Activated CD4-positive, alpha-beta T cell treated with anti-CD3 and anti-CD28 coated beads, Interleukin-10, Interleukin-2, amounts not matched to agents 100 ng/mL and 50 ng/mL, durations not matched to agents 16 hours and 8 hours (primary cell): ENCODE measurements around the gene TSPEAR.
"Not testable (repeated sequence)": the region's sequence is repeated elsewhere in the genome, so short reads cannot be mapped to it uniquely, and the experiment has no call there.

Experiments used
- DNase-seq: peaks from one replicate; pipeline ENCODE4 v3.0.0-alpha.2; 2020

TSPEAR gene

GRCh38 chr21:44580231-44580821 lies 131.0 kb downstream of the TSPEAR start, which contains the start of gene KRTAP10-5:
Gene KRTAP10-5, minus strand, starts transcription at chr21:44580604. Its CDS starts 26 bp downstream, at chr21:44580578.
- not testable (repeated sequence) for DNase-seq

- DNase-seq, result no peak
These were observed 131.6 kb downstream of the TSPEAR start for GRCh38 chr21:44579833-44580144.

GRCh38 chr21:44579056-44579832 lies 132.1 kb downstream of the TSPEAR start:
- DNase-seq, result no peak

- DNase-seq, result no peak
These were observed 132.9 kb downstream of the TSPEAR start for GRCh38 chr21:44578371-44579055.

- no peak for DNase-seq
These were observed 135.3 kb downstream of the TSPEAR start for GRCh38 chr21:44576025-44576420.

- DNase-seq, result no peak
These were observed 135.9 kb downstream of the TSPEAR start for GRCh38 chr21:44575307-44576024.

- peak; percentile 6 for DNase-seq
These were observed 136.7 kb downstream of the TSPEAR start for GRCh38 chr21:44574457-44575306.

- not testable (repeated sequence) for DNase-seq
These were observed 137.5 kb downstream of the TSPEAR start, which contains the start of gene KRTAP10-4 for GRCh38 chr21:44573630-44574456. Gene KRTAP10-4, plus strand, starts transcription at chr21:44573729. Its CDS starts 30 bp downstream, at chr21:44573759.

- DNase-seq, result no peak
These were observed 138.3 kb downstream of the TSPEAR start for GRCh38 chr21:44572959-44573583.

GRCh38 chr21:44571844-44572782 lies 139.3 kb downstream of the TSPEAR start:
- no peak for DNase-seq

GRCh38 chr21:44571296-44571695 lies 140.1 kb downstream of the TSPEAR start:
- no peak for DNase-seq

- DNase-seq, result no peak
These were observed 141.4 kb downstream of the TSPEAR start for GRCh38 chr21:44569861-44570517.

- DNase-seq, result no peak
These were observed 142.5 kb downstream of the TSPEAR start for GRCh38 chr21:44568667-44569556.

- no peak for DNase-seq
These were observed 143.1 kb downstream of the TSPEAR start for GRCh38 chr21:44568261-44568660.

GRCh38 chr21:44567481-44568171 lies 143.7 kb downstream of the TSPEAR start:
- no peak for DNase-seq

GRCh38 chr21:44566403-44566802 lies 145.0 kb downstream of the TSPEAR start:
- no peak for DNase-seq

- peak; percentile 2 for DNase-seq
These were observed 146.3 kb downstream of the TSPEAR start for GRCh38 chr21:44564886-44565598.
